Psoas muscle (tissue), 8 donors: ENCODE data around the gene IDUA. TPM values are rescaled to one million over a fixed set of nuclear protein-coding genes. Genes with fewer than 3 reads are reported as not detected.

Source experiments
- ATAC-seq, 4 donors: fragments of 200-7000 bp; cut with Tn5 transposase; one replicate each; pipeline ENCODE4 v1.9.1; 2020; ENCODE audit warnings: moderate library complexity in 3 of 4, mild to moderate bottlenecking in 2 of 4
- DNase-seq, 2 donors: peaks; one replicate each; pipeline ENCODE4 v3.0.0-alpha.2; 2020
- H3K27ac ChIP-seq: fragments of 200-600 bp; one replicate; pipeline ENCODE4 v1.8.0; 2022
- H3K27me3 ChIP-seq, 3 donors: fragments of 200-600 bp in 1 of 3; one replicate each; pipeline versions ENCODE4 v1.6.1 to v1.8.0; 2013 to 2022; ENCODE audit warnings: low read length in 2 of 3, mild to moderate bottlenecking in 2 of 3, moderate library complexity in 1 of 3; ENCODE audit not compliant: insufficient read depth in 3 of 3
- H3K36me3 ChIP-seq, 2 donors: fragments of 200-600 bp in 1 of 2; one replicate each; pipeline versions ENCODE4 v1.6.1 to v1.8.0; 2013 to 2022; ENCODE audit warnings: low read depth in 1 of 2, mild to moderate bottlenecking in 1 of 2, moderate library complexity in 1 of 2; ENCODE audit not compliant: insufficient read depth in 1 of 2
- H3K4me1 ChIP-seq: fragments of 200-600 bp; one replicate; pipeline ENCODE4 v1.8.0; 2022
- H3K4me3 ChIP-seq: fragments of 200-600 bp; one replicate; pipeline ENCODE4 v1.8.0; 2022; ENCODE audit warnings: mild to moderate bottlenecking
- H3K9me3 ChIP-seq: fragments of 200-600 bp; one replicate; pipeline ENCODE4 v1.8.0; 2022
- CTCF ChIP-seq: fragments of 200-600 bp; IDR thresholded peaks from one replicate; pipeline ENCODE4 v1.8.0; 2022; ENCODE audit warnings: antibody characterized with exemption
- WGBS, 3 donors: extraction: QIAGEN DNeasy Blood & Tissue Kit; methylation state at CpG; one replicate each; pipeline versions ENCODE4 v1.1.6 to v1.1.7; 2013; 5-methylcytosine and 5-hydroxymethylcytosine counted together
- intact Hi-C, 2 donors: fragments of 100-400 bp; cut with DNase I; formaldehyde crosslinking; loops; one replicate each; pipeline versions ENCODE4 v1.11.0 to v1.14.2; 2022
- polyA plus RNA-seq, 3 donors: library from polyadenylated mRNA; stranded (reverse); fragments of 200-250 nt; gene quantifications; one replicate each; pipeline ENCODE4 v1.2.3, GENCODE V29; 2013
- total RNA-seq, 4 donors: library from RNA; stranded (reverse); fragmentation: NEBNext Ultra II Directional in 2 of 4; extraction: Animal tissue kit (Norgen Biotek cat#: 25700) in 2 of 4; gene quantifications; one replicate each; pipeline versions ENCODE4 v1.2.1 to v1.2.4, GENCODE V29; 2021 to 2023
- donor health status: healthy with polysubstance abuse.
- donor health status: DM: no; HTN: no; CAD: no; lungs with moderate emphysema.
- donor health status: Bipolar disorder and iron deficiency.
- donor health status: healthy.
- donor health status: DM: yes; HTN: yes; CAD: no.
- donor health status: DM: no; HTN: no; CAD: no.
- donor health status: DM: no; HTN: no; CAD: no.
- donor health status: DM: yes; HTN: yes; CAD: no.

Gene IDUA
- total and polyA plus RNA-seq, 7 donors: 1.3 to 6.0 (median 5.1) TPM

- ATAC-seq (no peak), DNase-seq (no peak)
- Histone ChIP-seq H3K27ac (no peak overlapping the region), H3K9me3 (no peaks in the 10 kb centered on the region), H3K36me3 (no peaks in the 10 kb centered on the region), H3K27me3 (peaks cover 0 to 68% (median 20%) of the 10 kb centered on the region in 3 donors), H3K4me1 (no peaks in the 10 kb centered on the region), H3K4me3 (no peak overlapping the region)
- WGBS, 3 donors: 35 to 41% (median 39%) methylated on average over 8 to 10 of the region's 10 CpGs
- intact Hi-C loops: no loop called here
- TF ChIP-seq CTCF: no peak
Observed at GRCh38 chr4:1032861-1033260, 46.0 kb downstream of the IDUA start.

GRCh38 chr4:1033840-1034551 lies 47.2 kb downstream of the IDUA start:
- peak in 1 of 2 donors; percentile 60 for DNase-seq
- no peaks in the 10 kb centered on the region for H3K36me3 ChIP-seq
- TF ChIP-seq CTCF: no peak
- H3K4me3 ChIP-seq: no peak overlapping the region
- H3K27ac ChIP-seq: no peak overlapping the region
- WGBS, 3 donors: 15 to 25% (median 19%) methylated on average over 34 to 35 of the region's 35 CpGs
- no peaks in the 10 kb centered on the region for H3K9me3 ChIP-seq
- intact Hi-C loops: no loop called here
- no peaks in the 10 kb centered on the region for H3K4me1 ChIP-seq
- ATAC-seq: peak; percentile 20 to 44 (median 29)
- H3K27me3 ChIP-seq: peaks cover 0 to 68% (median 20%) of the 10 kb centered on the region in 3 donors

GRCh38 chr4:1035510-1035909 lies 48.7 kb downstream of the IDUA start:
- WGBS, 3 donors: 23 to 47% (median 30%) methylated on average over 16 to 26 of the region's 26 CpGs
- no peaks in the 10 kb centered on the region for H3K9me3 ChIP-seq
- H3K27ac ChIP-seq: no peak overlapping the region
- intact Hi-C loops: no loop called here
- H3K27me3 ChIP-seq: peaks cover 0 to 61% (median 22%) of the 10 kb centered on the region in 3 donors
- peak in 1 of 4 donors; percentile 15 for ATAC-seq
- TF ChIP-seq CTCF: no peak
- H3K4me1 ChIP-seq: no peaks in the 10 kb centered on the region
- no peak overlapping the region for H3K4me3 ChIP-seq
- no peak for DNase-seq
- H3K36me3 ChIP-seq: no peaks in the 10 kb centered on the region

- H3K36me3 ChIP-seq: no peaks in the 10 kb centered on the region
- DNase-seq (no peak), ATAC-seq (no peak)
- H3K4me1 ChIP-seq: no peaks in the 10 kb centered on the region
- no peak overlapping the region for H3K27ac ChIP-seq
- peaks cover 0 to 66% (median 21%) of the 10 kb centered on the region in 3 donors for H3K27me3 ChIP-seq
- WGBS, 3 donors: 65 to 77% (median 67%) methylated on average over 12 to 15 of the region's 15 CpGs
- no peak for TF ChIP-seq CTCF
- no peaks in the 10 kb centered on the region for H3K9me3 ChIP-seq
- intact Hi-C loops: no loop called here
- H3K4me3 ChIP-seq: no peak overlapping the region
Observed at GRCh38 chr4:1036095-1036494, 49.3 kb downstream of the IDUA start.
